GM19035 (cell line): ENCODE measurements around the gene FHIP1B.
"Not testable (repeated sequence)": the region's sequence is repeated elsewhere in the genome, so short reads cannot be mapped to it uniquely, and the experiment has no call there.

Experiments
- ATAC-seq: cut with Tn5 transposase; IDR thresholded peaks from one replicate; pipeline ENCODE4 v1.9.1; 2021; ENCODE audit not compliant: unreplicated experiment

Gene FHIP1B

GRCh38 chr11:6234387-6235107 is at the start of gene FHIP1B:
Gene FHIP1B, minus strand, starts transcription at chr11:6234636. Its CDS starts 10,120 bp downstream, at chr11:6224516.
- peak; percentile 94 for ATAC-seq

- no peak for ATAC-seq
Observed at GRCh38 chr11:6283453-6284023, 49.1 kb upstream of the FHIP1B start.

GRCh38 chr11:6280809-6281208 is 46.4 kb upstream of the FHIP1B start:
- ATAC-seq = not testable (repeated sequence)

GRCh38 chr11:6273188-6273587 is 38.8 kb upstream of the FHIP1B start:
- ATAC-seq = no peak

- no peak for ATAC-seq
Observed at GRCh38 chr11:6271598-6271997, 37.2 kb upstream of the FHIP1B start.

GRCh38 chr11:6270584-6271246 is 36.3 kb upstream of the FHIP1B start:
- ATAC-seq = no peak

GRCh38 chr11:6269994-6270393 is 35.6 kb upstream of the FHIP1B start:
- ATAC-seq = no peak

GRCh38 chr11:6268820-6269219 is 34.4 kb upstream of the FHIP1B start:
- ATAC-seq = no peak

GRCh38 chr11:6263662-6264061 is 29.2 kb upstream of the FHIP1B start:
- ATAC-seq = no peak

- no peak for ATAC-seq
Observed at GRCh38 chr11:6260207-6260726, 25.8 kb upstream of the FHIP1B start.

- ATAC-seq = no peak
Observed at GRCh38 chr11:6258571-6259081, 24.2 kb upstream of the FHIP1B start.

- no peak for ATAC-seq
Observed at GRCh38 chr11:6258141-6258540, 23.7 kb upstream of the FHIP1B start.

- ATAC-seq = no peak
Observed at GRCh38 chr11:6253197-6253596, 18.8 kb upstream of the FHIP1B start.

- no peak for ATAC-seq
Observed at GRCh38 chr11:6251990-6252473, 17.6 kb upstream of the FHIP1B start.

GRCh38 chr11:6251120-6251733 is 16.8 kb upstream of the FHIP1B start:
- peak; percentile 84 for ATAC-seq

GRCh38 chr11:6249770-6250555 is 15.5 kb upstream of the FHIP1B start:
- no peak for ATAC-seq

- not testable (repeated sequence) for ATAC-seq
Observed at GRCh38 chr11:6248897-6249296, 14.5 kb upstream of the FHIP1B start.

- ATAC-seq = no peak
Observed at GRCh38 chr11:6248248-6248647, 13.8 kb upstream of the FHIP1B start.

GRCh38 chr11:6245536-6245935 is 11.1 kb upstream of the FHIP1B start:
- no peak for ATAC-seq

GRCh38 chr11:6241316-6241715 is 6.9 kb upstream of the FHIP1B start:
- ATAC-seq = no peak
